Esophagus muscularis mucosa (tissue), 4 donors: ENCODE results near the gene CDR2. TPM values are rescaled to one million over a fixed set of nuclear protein-coding genes. Genes with fewer than 3 reads are reported as not detected.

Source experiments
- DNase-seq: peaks from one replicate; pipeline ENCODE4 v3.0.0-alpha.2; 2017; ENCODE audit errors: extremely low spot score
- H3K27ac ChIP-seq, 4 donors: fragments of 200-600 bp; sonication (generic); replicated peaks in 1 of 4; 1 replicate in 3 of 4; 2 replicates in 1 of 4; pipeline ENCODE4 v1.5.1; 2016 to 2019; ENCODE audit warnings: mild to moderate bottlenecking in 1 of 4
- H3K27me3 ChIP-seq, 4 donors: fragments of 200-600 bp; sonication (generic); one replicate each; pipeline versions ENCODE4 v1.5.1 to v1.6.0; 2016 to 2019
- H3K36me3 ChIP-seq, 4 donors: fragments of 200-600 bp; sonication (generic); one replicate each; pipeline ENCODE4 v1.5.1; 2016 to 2019
- H3K4me1 ChIP-seq, 4 donors: fragments of 200-600 bp; sonication (generic); one replicate each; pipeline ENCODE4 v1.5.1; 2016 to 2019
- H3K4me3 ChIP-seq, 4 donors: fragments of 200-600 bp; sonication (generic); 1 replicate in 2 of 4; 2 replicates in 2 of 4; pipeline ENCODE4 v1.5.1; 2016 to 2019; ENCODE audit warnings: mild to moderate bottlenecking in 4 of 4, moderate library complexity in 1 of 4
- H3K9me3 ChIP-seq, 4 donors: fragments of 200-600 bp; sonication (generic); 1 replicate in 3 of 4; 2 replicates in 1 of 4; pipeline ENCODE4 v1.5.1; 2016 to 2019
- CTCF ChIP-seq, 3 experiments: fragments of 200-600 bp in 2 of 3; fragments of 450-650 bp in 1 of 3; sonication (generic) in 2 of 3; IDR thresholded peaks; one replicate each; pipeline ENCODE4 v1.5.1; 2017 to 2019; ENCODE audit warnings: antibody characterized with exemption in 3 of 3, mild to moderate bottlenecking in 2 of 3, moderate library complexity in 1 of 3
- EP300 ChIP-seq: sonication (generic); formaldehyde crosslinking; IDR thresholded peaks from one replicate; pipeline ENCODE4 v1.6.1; 2017; ENCODE audit warnings: antibody characterized with exemption
- POLR2A ChIP-seq: fragments of 450-650 bp; IDR thresholded peaks from one replicate; pipeline ENCODE4 v1.6.1; 2017; ENCODE audit warnings: antibody characterized with exemption, moderate library complexity, mild to moderate bottlenecking, low read depth
- POLR2AphosphoS5 ChIP-seq, 2 donors: sonication (generic); formaldehyde crosslinking; IDR thresholded peaks; one replicate each; pipeline ENCODE4 v1.6.1; 2017; ENCODE audit warnings: antibody characterized with exemption in 2 of 2
- WGBS: methylation state at CpG from one replicate; pipeline ENCODE4 v1.1.5; 2018; 5-methylcytosine and 5-hydroxymethylcytosine counted together
- intact Hi-C: fragments of 100-400 bp; cut with DNase I; formaldehyde crosslinking; loops from one replicate; pipeline ENCODE4 v1.15.1; 2023
- total RNA-seq, 4 donors: library from RNA; depleted of rRNA; stranded (reverse); fragments of >200 nt; gene quantifications; one replicate each; pipeline versions ENCODE4 v1.1.0 to v1.2.1, GENCODE V29; 2016

The CDR2 gene
- total RNA-seq, 4 donors from 2014 or later, result 37.0 to 54.0 (median 39.5) TPM

GRCh38 chr16:22315979-22316378, 58.4 kb downstream of the CDR2 start:
- no peak for DNase-seq
- Histone ChIP-seq H3K9me3 (no peaks in the 10 kb centered on the region), H3K4me3 (no peak overlapping the region), H3K27me3 (no peaks in the 10 kb centered on the region), H3K36me3 (peaks cover 28 to 100% (median 92%) of the 10 kb centered on the region in 4 donors), H3K27ac (no peak overlapping the region), H3K4me1 (no peaks in the 10 kb centered on the region)
- TF ChIP-seq POLR2A, result no peak
- no peak for TF ChIP-seq EP300
- no peak for TF ChIP-seq POLR2AphosphoS5 (IDR thresholded peaks at IDR 0.05)
- no peak for TF ChIP-seq CTCF (IDR thresholded peaks at IDR 0.05)
- 100% methylated on average over 1 of the region's 1 CpG for WGBS
- intact Hi-C loops, result no loop called here

- H3K27me3 ChIP-seq, result no peaks in the 10 kb centered on the region
- no peaks in the 10 kb centered on the region for H3K9me3 ChIP-seq
- peaks cover 28 to 100% (median 98%) of the 10 kb centered on the region in 4 donors for H3K36me3 ChIP-seq
- DNase-seq, result no peak
- H3K27ac ChIP-seq, result no peak overlapping the region
- WGBS, result 87% methylated on average over 29 of the region's 37 CpGs
- H3K4me3 ChIP-seq, result no peak overlapping the region
- H3K4me1 ChIP-seq, result no peaks in the 10 kb centered on the region
- intact Hi-C loops, result no loop called here
- TF ChIP-seq EP300 (no peak), CTCF (IDR thresholded peaks at IDR 0.05) (no peak), POLR2A (no peak), POLR2AphosphoS5 (IDR thresholded peaks at IDR 0.05) (no peak)
Observed at GRCh38 chr16:22314661-22315626, 59.5 kb downstream of the CDR2 start.

GRCh38 chr16:22313876-22314470, 60.4 kb downstream of the CDR2 start:
- WGBS, result 98% methylated on average over 8 of the region's 10 CpGs
- Histone ChIP-seq H3K36me3 (peaks cover 35 to 100% (median 99%) of the 10 kb centered on the region in 4 donors), H3K27me3 (no peaks in the 10 kb centered on the region), H3K27ac (no peak overlapping the region), H3K9me3 (no peaks in the 10 kb centered on the region), H3K4me3 (no peak overlapping the region), H3K4me1 (no peaks in the 10 kb centered on the region)
- intact Hi-C loops, result no loop called here
- no peak for DNase-seq
- TF ChIP-seq EP300 (no peak), POLR2A (no peak), POLR2AphosphoS5 (IDR thresholded peaks at IDR 0.05) (no peak)

GRCh38 chr16:22312897-22313781, 61.3 kb downstream of the CDR2 start:
- no peaks in the 10 kb centered on the region for H3K4me1 ChIP-seq
- no peak overlapping the region for H3K27ac ChIP-seq
- H3K4me3 ChIP-seq, result no peak overlapping the region
- H3K27me3 ChIP-seq, result no peaks in the 10 kb centered on the region
- no peaks in the 10 kb centered on the region for H3K9me3 ChIP-seq
- peaks cover 39 to 100% (median 99%) of the 10 kb centered on the region in 4 donors for H3K36me3 ChIP-seq
- DNase-seq, result no peak
- no peak for TF ChIP-seq CTCF (IDR thresholded peaks at IDR 0.05)
- no peak for TF ChIP-seq EP300
- TF ChIP-seq POLR2A, result no peak
- TF ChIP-seq POLR2AphosphoS5 (IDR thresholded peaks at IDR 0.05), result no peak
- intact Hi-C loops, result no loop called here
- WGBS, result 90% methylated on average over 17 of the region's 23 CpGs
